Aorta (tissue), 5 donors: ENCODE results near the gene FCER2. TPM values are rescaled to one million over a fixed set of nuclear protein-coding genes. Genes with fewer than 3 reads are reported as not detected.

Experiments used
- ATAC-seq: fragments of 200-7000 bp; cut with Tn5 transposase; one replicate; pipeline ENCODE4 v1.9.1; 2022; ENCODE audit warnings: moderate library complexity; ENCODE audit not compliant: low FRiP score
- DNase-seq, 2 donors: peaks; one replicate each; pipeline ENCODE4 v3.0.0-alpha.2; 2020
- H3K27ac ChIP-seq, 2 donors: one replicate each; pipeline ENCODE4 v1.5.1; 2013; ENCODE audit warnings: low read length in 2 of 2, mild to moderate bottlenecking in 2 of 2, moderate library complexity in 2 of 2, control low read depth in 1 of 2, inconsistent platforms in 1 of 2, low read depth in 1 of 2
- H3K27me3 ChIP-seq, 2 donors: one replicate each; pipeline ENCODE4 v1.6.1; 2013; ENCODE audit warnings: control low read depth in 1 of 2, low read length in 1 of 2, mild to moderate bottlenecking in 1 of 2, moderate library complexity in 1 of 2; ENCODE audit not compliant: insufficient read depth in 2 of 2, control insufficient read depth in 1 of 2
- H3K36me3 ChIP-seq, 2 donors: one replicate each; pipeline ENCODE4 v1.6.1; 2013; ENCODE audit warnings: control low read depth in 1 of 2, low read length in 1 of 2, mild to moderate bottlenecking in 1 of 2; ENCODE audit not compliant: insufficient read depth in 2 of 2, control insufficient read depth in 1 of 2
- H3K4me1 ChIP-seq, 2 donors: one replicate each; pipeline ENCODE4 v1.6.1; 2013; ENCODE audit warnings: low read length in 2 of 2, control low read depth in 1 of 2, mild to moderate bottlenecking in 1 of 2, moderate library complexity in 1 of 2; ENCODE audit not compliant: insufficient read depth in 2 of 2, control insufficient read depth in 1 of 2
- H3K4me3 ChIP-seq, 2 donors: one replicate each; pipeline ENCODE4 v1.5.1; 2013; ENCODE audit warnings: low read length in 2 of 2, control low read depth in 1 of 2, mild to moderate bottlenecking in 1 of 2
- H3K9me3 ChIP-seq: one replicate; pipeline ENCODE4 v1.6.1; 2013; ENCODE audit warnings: mild to moderate bottlenecking, low read length; ENCODE audit not compliant: control insufficient read depth
- WGBS, 2 donors: extraction: QIAGEN DNeasy Blood & Tissue Kit; methylation state at CpG; one replicate each; pipeline ENCODE4 v1.1.7; 2013; 5-methylcytosine and 5-hydroxymethylcytosine counted together
- intact Hi-C, 2 donors: fragments of 100-400 bp; cut with DNase I; formaldehyde crosslinking; loops; one replicate each; pipeline versions ENCODE4 v1.14.2 to v1.15.0; 2022
- polyA plus RNA-seq, 2 donors: library from polyadenylated mRNA; stranded (reverse); fragments of 200-250 nt; gene quantifications; one replicate each; pipeline ENCODE4 v1.2.3, GENCODE V29; 2013
- total RNA-seq, 2 donors: library from RNA; stranded (reverse); fragmentation: NEBNext Ultra II Directional; extraction: Animal tissue kit (Norgen Biotek cat#: 25700); gene quantifications; one replicate each; pipeline ENCODE4 v1.2.1, GENCODE V29; 2021
- donor health status: healthy with polysubstance abuse.
- donor health status: Bipolar disorder and iron deficiency.
- donor health status: DM: no; HTN: no; CAD: no.
- donor health status: DM: no; HTN: no; CAD: no.
- donor health status: DM: yes; HTN: yes; CAD: no.

FCER2 gene
- total and polyA plus RNA-seq, 4 donors = 0.36 to 2.9 TPM; not detected in 2

- 33 to 43% methylated on average over 19 of the region's 19 CpGs for WGBS, 2 donors
- intact Hi-C loops = loop anchor here in 1 of 2 donors (10.0 kb wide), 2 partner anchors 109 to 131 kb away; no protein-coding TSS in a partner anchor
- H3K4me3 ChIP-seq = no peak overlapping the region
- H3K36me3 ChIP-seq = no peaks in the 10 kb centered on the region
- no peaks in the 10 kb centered on the region for H3K9me3 ChIP-seq
- H3K27ac ChIP-seq = no peak overlapping the region
- DNase-seq (no peak), ATAC-seq (no peak)
- H3K27me3 ChIP-seq = no peaks in the 10 kb centered on the region
- no peaks in the 10 kb centered on the region for H3K4me1 ChIP-seq
Measured at GRCh38 chr19:7685546-7686445, 16.1 kb downstream of the FCER2 start.

GRCh38 chr19:7682175-7682855 lies 19.6 kb downstream of the FCER2 start:
- Histone ChIP-seq H3K36me3 (no peaks in the 10 kb centered on the region), H3K4me3 (no peak overlapping the region), H3K27me3 (no peaks in the 10 kb centered on the region), H3K9me3 (no peaks in the 10 kb centered on the region), H3K27ac (no peak overlapping the region), H3K4me1 (no peaks in the 10 kb centered on the region)
- 67 to 74% methylated on average over 74 of the region's 74 CpGs for WGBS, 2 donors
- ATAC-seq (no peak), DNase-seq (no peak)
- intact Hi-C loops = loop anchor here (5.0 to 10.0 kb wide), 3 partner anchors 112 to 128 kb away; no protein-coding TSS in a partner anchor

DNA sequence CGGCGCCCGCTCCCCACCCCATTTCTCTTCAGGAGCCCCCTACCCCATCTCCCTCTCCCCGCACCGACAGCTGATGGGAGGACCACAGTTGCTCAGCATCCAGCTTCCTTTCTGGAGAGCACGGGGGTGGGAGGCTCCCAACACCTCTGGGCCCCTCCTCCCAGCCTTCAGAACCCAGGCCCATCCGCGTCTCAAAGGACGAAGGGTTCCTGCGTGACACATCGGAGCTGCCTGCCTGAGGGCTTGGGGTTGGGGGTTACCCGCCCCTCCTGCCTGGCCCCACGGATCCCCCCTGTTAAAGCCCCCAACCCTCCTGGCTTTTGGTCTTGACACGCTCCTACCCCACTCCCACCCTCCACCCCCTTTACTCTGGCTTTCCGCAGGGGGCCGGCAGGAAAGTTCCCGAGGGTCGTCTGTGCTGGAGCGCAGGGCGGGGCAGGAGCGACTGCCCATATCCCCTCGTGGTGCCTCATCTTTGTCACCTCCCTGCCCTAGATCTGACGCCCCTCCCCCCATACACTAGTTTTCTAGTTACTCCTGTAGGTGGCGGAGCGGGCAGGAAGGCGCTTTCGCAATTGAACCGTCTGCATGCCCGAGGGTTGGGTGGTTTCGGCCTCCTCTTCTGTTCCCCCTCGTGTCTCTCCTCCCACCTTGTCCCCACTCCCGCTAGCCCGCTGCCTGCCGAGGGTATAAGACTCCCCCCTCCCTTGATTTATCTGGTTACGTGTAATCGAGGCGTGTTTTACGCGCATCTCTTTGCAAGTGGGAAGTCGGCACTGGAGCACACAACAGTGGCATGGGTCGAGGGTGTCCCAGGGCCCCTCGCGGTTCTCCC lies 20.4 kb downstream of the FCER2 start:
- Histone ChIP-seq H3K4me1 (no peaks in the 10 kb centered on the region), H3K27me3 (no peaks in the 10 kb centered on the region), H3K36me3 (no peaks in the 10 kb centered on the region), H3K9me3 (no peaks in the 10 kb centered on the region), H3K4me3 (peak overlapping the region; percentile 82 to 95), H3K27ac (no peak overlapping the region)
- intact Hi-C loops = loop anchor here (2.0 to 10.0 kb wide), 5 partner anchors 53 to 327 kb away; partner anchors contain the start of genes PET100 (in 1 of the 2) and XAB2 (in 1 of the 2)
- WGBS, 2 donors = 3% methylated on average over 41 to 43 of the region's 43 CpGs
- DNase-seq (peak; percentile 88), ATAC-seq (peak; percentile 76)

DNA sequence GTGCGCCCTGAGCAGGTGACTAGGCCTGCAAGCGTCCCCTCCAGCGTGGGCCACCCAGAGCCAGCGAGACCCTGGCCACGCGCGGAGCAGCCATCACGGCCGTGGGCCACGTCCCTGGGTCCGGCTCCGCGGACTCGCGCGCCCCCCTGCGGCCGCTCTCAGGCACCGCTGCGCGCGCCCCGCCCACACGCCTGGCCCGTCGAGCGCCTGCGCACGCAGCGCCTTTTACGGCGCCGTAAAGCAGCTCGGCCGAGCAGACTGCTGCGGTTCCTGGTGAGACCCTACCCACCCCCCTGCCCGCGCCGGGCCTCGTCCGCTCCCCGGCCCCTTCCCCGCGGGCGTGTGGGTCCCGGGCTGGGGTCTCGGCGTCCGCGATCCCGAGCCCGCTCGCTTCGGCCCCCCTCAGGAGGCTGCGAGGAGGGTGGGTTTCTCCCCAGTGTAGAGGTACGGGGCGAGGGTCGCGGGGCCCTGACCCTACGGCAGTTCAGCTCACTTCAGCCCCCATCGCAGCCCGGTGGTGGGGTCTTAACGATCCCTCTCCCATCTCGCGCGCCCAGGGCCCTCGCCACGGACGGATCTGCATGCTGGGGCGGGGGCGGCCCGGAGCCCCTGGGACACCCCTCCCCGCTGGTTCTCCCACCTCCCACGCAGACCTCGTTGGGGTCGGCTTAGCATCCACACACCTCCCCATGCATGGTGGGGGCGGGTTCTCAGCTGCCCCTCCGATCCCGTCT lies 21.2 kb downstream of the FCER2 start, which contains the start of gene TRAPPC5:
Gene TRAPPC5, plus strand, starts transcription at position 228 of the 734 bp plus-strand sequence. CDS start 1,421 bp downstream, outside the sequence.
- Histone ChIP-seq H3K4me1 (no peaks in the 10 kb centered on the region), H3K27ac (no peak within 1 kb of the TSS), H3K27me3 (no peaks in the 10 kb centered on the region), H3K9me3 (no peaks in the 10 kb centered on the region), H3K36me3 (no peaks in the 10 kb centered on the region), H3K4me3 (peak within 1 kb of the TSS; percentile 82 to 95)
- DNase-seq (peak; percentile 90 to 96), ATAC-seq (peak; percentile 96)
- WGBS, 2 donors = 0% methylated on average over 59 to 79 of the region's 79 CpGs
- intact Hi-C loops = loop anchor here (1.0 to 10.0 kb wide), 6 partner anchors 28 to 326 kb away; partner anchors contain the start of genes PET100 (in 1 of the 2) and XAB2 (in 1 of the 2)

- H3K27ac ChIP-seq = no peak overlapping the region
- no peaks in the 10 kb centered on the region for H3K27me3 ChIP-seq
- H3K9me3 ChIP-seq = no peaks in the 10 kb centered on the region
- DNase-seq = no peak
- intact Hi-C loops = loop anchor here (1.0 to 10.0 kb wide), 8 partner anchors 28 to 328 kb away; partner anchors contain the start of genes PET100 (in 1 of the 2) and XAB2 (in 1 of the 2)
- H3K36me3 ChIP-seq = no peaks in the 10 kb centered on the region
- H3K4me3 ChIP-seq = no peak overlapping the region
- no peak for ATAC-seq
- no peaks in the 10 kb centered on the region for H3K4me1 ChIP-seq
- 48 to 50% methylated on average over 22 of the region's 22 CpGs for WGBS, 2 donors
Measured at GRCh38 chr19:7679771-7680605, 21.9 kb downstream of the FCER2 start.

DNA sequence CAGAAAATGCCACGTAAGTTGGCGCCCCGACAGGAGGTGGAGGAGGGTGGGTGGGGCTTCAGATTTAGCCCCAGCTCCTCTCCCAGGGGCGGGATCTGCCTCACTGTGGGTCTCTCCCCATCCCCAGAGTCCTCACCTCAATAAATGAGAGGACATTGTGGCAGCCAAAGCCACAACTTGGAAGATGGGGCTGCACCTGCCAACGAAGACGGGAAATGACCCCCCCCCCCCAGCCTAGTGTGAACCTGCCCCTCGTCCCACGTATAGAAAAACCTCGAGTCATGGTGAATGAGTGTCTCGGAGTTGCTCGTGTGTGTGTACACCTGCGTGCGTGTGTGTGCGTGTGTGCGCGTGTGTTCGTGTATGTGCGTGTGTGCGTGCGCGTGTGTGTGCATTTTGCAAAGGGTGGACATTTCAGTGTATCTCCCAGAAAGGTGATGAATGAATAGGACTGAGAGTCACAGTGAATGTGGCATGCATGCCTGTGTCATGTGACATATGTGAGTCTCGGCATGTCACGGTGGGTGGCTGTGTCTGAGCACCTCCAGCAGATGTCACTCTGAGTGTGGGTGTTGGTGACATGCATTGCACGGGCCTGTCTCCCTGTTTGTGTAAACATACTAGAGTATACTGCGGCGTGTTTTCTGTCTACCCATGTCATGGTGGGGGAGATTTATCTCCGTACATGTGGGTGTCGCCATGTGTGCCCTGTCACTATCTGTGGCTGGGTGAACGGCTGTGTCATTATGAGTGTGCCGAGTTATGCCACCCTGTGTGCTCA lies 22.8 kb downstream of the FCER2 start:
- no peaks in the 10 kb centered on the region for H3K4me1 ChIP-seq
- no peak overlapping the region for H3K27ac ChIP-seq
- no peaks in the 10 kb centered on the region for H3K27me3 ChIP-seq
- ATAC-seq (no peak), DNase-seq (peak in 1 of 2 donors; percentile 55)
- 52 to 53% methylated on average over 30 of the region's 30 CpGs for WGBS, 2 donors
- intact Hi-C loops = loop anchor here in 1 of 2 donors (2.0 to 5.0 kb wide), 2 partner anchors 28 to 327 kb away; no protein-coding TSS in a partner anchor
- H3K9me3 ChIP-seq = no peaks in the 10 kb centered on the region
- no peak overlapping the region for H3K4me3 ChIP-seq
- H3K36me3 ChIP-seq = no peaks in the 10 kb centered on the region
